GM21737 (cell line): ENCODE results near the gene HPSE2.
"Not testable (repeated sequence)": the region's sequence is repeated elsewhere in the genome, so short reads cannot be mapped to it uniquely, and the experiment has no call there.

Experiments used
- ATAC-seq: cut with Tn5 transposase; IDR thresholded peaks from one replicate; pipeline ENCODE4 v1.9.1; 2021; ENCODE audit warnings: mild to moderate bottlenecking, moderate library complexity; ENCODE audit not compliant: unreplicated experiment

Gene HPSE2

DNA sequence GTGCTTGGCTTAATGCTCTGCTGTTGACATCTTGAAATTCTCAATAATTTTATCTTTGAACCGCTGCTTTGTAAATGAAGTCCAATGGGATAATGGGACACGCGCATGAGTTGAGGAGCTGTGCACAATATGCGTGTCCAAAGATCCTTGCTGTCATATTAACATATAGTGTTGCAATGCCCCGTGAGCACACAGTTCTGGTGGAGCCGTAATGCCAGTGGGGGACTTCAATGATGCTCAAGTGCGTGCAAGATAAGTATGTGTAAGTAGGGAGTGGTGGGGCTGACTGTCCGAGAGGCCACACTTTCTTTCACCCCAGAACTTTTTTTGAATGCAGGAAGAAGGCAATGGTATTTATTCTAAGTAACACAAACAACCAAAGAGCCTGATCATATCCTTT lies 711.5 kb downstream of the HPSE2 start:
- ATAC-seq, result no peak

DNA sequence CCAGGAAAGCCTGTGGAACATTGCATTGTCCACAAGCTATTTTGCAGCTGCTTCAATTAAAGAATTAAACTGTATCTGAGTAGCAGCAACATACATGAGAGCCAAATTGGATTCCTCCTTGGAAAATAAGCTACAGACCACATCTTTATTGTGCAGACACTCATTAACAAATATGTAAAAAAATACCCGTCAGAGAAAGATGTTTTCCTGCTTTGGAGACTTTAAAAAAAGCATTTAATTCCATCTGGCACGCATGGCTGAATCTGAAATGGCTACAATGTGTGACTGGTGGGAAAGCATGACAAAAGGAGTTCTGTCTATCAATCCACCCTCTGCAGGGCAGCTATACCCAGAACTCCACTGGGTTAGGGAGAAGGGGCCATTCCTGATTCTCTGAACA lies 715.8 kb downstream of the HPSE2 start:
- no peak for ATAC-seq

DNA sequence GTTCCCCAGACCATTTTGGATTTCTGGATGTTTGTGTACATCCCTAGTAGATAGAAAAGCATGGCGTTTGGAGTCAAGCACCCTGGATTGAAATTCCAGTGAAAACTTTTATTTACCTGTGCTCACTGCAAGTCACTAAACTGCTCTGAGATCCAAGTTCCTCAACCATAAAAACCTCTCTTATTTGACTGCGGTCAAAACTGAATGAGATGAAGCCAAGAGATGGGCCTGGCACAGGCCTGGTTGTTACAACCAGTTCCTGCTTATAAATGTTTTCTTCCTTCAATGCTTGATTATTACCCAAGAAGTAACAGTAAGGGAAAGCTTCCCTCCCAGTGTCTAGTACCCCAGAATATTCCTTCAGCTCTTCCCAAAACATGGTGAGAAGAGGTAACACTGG lies 718.0 kb downstream of the HPSE2 start:
- no peak for ATAC-seq

DNA sequence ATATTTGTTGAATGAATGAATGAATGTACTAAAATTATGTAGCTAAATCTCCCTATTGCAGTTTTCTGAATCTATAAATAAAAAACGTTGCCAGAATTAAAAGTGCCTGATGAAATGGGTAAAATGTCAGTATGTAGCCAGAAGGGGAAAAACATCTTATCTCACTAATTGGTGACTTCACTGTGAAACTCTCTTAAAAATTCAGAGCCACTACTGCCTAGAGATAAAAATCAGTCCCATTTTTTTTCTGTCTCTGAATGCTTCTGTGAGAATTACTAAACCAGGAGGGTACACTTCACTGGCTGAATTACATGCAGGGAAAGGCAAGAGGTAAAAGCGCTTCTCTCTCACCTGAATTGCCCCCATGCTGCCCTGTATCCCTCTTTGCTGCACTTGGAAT lies 719.3 kb downstream of the HPSE2 start:
- no peak for ATAC-seq

DNA sequence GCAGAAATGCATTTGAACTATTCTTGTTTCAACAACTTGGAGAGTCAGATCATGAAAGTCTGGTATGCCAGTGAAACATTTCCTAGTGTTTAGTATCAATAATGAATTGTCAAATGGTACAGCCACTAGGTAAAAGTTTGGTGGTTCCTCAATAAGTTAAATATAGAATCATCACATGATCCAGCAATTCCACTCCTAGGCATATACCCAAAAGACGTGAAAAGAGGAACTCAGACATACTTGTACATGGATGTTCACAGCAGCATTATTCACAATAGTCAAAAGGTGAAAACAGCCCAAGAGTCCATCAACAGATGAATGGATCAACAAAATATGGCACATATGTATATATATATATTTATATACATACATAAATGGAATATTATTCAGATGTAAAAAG lies 721.9 kb downstream of the HPSE2 start:
- no peak for ATAC-seq

DNA sequence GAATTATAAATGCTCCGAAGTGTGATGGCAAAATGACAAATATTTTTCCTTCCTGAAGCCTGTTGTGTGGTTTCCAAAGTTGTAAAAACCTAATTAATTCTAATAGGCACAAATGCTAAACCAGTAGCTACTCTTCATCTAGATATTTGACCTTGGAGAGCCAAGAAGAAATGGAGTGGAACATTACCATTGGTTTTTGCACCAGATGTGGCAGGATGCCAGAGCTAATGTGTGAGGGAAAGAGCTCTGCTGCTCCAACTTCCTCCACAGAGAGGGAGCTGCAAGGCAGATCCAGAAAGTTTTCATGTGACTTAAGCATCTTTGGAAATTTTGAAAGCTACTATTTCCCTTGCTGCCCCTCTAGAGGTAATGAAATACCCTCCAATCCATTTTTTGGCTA lies 723.8 kb downstream of the HPSE2 start:
- ATAC-seq, result no peak

DNA sequence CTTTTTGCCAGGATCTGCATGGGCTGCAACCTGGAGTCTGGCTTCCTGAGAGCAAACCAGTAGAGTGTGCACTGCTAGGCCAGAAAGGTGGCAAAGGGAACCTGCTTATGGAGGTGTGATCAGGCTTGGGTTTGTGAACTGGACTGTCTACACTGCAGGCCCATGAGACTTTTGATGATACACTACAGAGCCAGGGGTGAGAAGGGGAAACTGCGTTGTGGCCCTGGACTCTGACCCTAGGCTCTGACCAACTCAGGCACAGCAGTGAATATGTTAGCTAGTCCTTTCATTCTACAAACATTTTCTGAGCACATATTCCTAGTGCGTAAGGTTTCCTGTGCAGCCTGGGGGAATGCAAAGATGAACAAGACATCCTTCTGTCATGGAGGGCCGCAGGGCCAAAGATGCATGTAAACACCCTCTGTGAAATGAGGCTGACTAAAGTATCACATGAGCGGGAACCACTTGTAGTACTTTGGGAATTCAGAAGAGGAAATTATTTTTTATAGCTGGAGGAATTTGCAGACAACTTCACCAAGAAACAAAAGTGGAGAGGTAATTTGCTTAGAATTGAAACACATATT lies 725.1 kb downstream of the HPSE2 start:
- ATAC-seq, result no peak

DNA sequence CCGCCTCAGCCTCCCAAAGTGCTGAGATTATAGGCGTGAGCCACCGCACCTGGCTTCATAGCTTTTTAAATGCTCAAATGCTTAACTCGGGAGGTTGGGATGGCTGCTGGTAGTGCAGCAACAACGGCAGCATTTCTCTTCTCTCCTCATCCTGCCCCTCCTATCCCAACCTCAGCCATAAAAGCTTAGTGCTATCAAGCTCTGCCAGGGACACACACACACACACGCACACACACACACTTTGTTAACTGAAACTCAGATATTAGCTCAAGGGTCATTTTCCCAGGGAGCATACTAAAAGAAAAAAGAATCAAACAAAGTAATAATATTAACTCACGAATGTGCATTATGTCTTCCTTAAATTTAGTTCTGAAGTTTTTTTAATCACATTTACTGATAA lies 725.9 kb downstream of the HPSE2 start:
- ATAC-seq, result no peak

DNA sequence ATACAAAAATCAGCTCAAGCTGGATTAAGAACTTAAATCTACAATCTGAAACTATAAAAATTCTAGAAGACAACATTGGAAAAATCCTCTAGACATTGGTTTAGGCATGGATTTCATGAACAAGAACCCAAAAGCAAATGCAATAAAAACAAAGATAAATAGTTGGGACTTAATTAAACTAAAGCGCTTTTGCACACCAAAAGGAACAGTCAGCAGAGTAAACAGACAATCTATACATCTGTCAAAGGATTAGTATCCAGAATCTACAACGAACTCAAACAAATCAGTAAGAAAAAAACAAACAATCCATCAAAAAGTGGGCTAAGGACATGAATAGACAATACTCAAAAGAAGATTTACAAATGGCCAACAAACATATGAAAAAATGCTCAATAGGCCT lies 733.1 kb downstream of the HPSE2 start:
- not testable (repeated sequence) for ATAC-seq

DNA sequence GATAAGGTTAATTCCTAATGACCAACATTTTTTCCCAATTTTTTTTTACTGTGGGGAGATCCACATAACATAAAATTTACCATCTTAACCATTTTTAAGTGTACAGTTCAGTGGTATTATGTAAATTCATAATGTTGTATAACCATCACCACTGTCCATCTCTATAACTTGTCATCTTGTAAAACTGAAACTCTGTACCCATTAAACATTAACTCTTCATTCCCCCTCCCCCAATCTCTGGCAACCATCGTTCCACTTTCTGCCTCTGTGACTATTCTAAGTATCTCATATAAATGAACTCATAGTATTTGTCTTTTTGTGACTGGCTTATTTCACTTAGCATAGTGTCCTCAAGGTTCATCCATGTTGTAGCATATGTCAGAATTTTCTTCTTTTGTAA lies 742.9 kb downstream of the HPSE2 start:
- ATAC-seq, result no peak

DNA sequence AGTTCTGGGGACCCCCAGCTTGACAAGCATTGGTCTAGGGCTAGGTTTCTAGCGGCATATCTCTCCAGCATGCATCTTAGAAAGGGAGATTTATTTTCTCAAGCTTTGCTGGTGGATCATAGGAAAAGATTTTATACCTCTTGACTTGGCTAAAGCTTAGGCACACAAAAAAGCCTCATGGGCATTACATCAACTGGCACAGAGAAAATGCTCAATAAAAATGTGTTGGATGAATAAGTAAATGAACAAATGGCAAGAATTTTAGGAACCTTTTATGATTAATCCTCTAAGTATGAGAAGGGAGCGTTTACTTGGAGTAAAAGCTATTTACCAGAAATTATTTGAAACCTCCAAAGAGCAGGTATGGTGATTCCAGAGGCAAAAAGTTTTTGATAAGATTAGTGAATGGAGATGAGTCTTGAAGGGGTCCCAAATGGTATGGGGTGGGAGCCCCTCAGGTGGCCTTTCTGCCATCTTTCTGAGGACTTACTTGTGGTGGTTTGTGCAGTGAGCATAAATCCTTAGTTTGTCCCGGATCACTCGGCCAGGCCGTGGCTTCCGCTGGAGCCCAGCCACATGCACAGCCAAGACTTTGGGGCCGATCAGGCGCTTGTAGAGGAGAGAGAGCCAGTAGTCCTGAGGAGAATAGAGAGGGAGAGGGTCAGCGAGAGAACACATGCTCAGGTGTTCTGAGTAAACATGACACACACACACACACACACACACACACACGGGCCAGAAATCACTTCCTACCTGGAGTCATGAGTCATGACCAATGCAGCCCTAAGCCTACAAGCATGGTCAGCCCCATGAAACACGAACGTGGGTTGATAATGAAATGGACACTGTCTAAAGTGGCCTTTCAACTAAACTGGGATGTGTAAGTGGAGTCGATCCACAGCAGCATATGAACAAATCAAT lies 745.8 kb downstream of the HPSE2 start:
- no peak for ATAC-seq

DNA sequence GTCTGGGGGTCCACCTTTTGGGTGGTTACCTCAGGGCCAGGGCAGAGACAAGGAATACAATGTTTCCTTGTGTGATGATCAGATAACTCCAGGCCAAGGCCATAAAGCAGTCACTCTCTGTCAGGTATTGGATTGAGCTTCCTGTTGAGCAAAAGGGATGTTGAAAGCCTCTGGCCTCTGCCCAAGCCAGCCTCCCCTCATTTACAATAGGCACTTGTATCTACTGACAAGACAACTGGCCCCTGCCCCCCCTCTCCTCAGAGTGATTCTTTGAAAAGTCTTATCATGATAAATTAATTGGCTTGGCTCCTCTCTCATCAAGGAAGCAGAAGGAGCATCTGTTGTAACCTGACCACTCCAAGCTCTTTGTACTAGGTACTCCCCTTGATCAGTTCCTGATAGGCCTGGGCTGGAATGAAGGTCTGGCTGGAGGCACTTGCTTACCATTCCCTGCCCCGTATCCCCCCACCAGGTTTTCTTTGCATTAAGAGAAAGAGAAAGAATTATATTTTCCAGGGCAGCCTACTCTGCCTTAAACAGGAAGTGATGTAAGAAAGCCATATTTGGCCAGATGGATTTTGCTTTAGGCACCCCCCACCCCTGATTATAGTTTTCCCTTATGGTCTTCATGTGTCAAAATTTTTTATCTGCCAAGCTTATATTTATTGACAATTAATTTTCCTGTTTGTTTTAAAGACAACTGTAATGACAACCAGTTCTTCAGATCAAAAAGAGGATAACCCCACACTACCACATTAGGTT lies 746.8 kb downstream of the HPSE2 start:
- no peak for ATAC-seq

DNA sequence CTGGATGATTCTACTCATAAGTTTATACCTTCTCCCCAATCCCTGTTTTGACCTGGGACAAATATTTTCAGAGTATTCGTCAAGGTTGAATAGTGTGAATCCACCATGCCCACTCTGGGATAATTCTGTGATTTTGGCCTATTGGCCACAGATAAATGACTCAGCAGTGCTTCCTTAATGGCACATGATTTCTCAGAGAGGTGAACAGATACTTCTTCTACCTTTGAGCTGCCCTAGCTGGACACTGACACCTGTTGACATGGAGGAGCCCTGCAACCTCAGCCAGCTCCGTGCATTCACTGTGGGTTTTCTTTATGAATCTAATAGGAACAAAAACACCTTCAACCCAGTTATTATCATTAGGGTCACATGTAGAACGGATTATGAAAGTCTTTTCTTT lies 748.0 kb downstream of the HPSE2 start:
- ATAC-seq, result no peak

DNA sequence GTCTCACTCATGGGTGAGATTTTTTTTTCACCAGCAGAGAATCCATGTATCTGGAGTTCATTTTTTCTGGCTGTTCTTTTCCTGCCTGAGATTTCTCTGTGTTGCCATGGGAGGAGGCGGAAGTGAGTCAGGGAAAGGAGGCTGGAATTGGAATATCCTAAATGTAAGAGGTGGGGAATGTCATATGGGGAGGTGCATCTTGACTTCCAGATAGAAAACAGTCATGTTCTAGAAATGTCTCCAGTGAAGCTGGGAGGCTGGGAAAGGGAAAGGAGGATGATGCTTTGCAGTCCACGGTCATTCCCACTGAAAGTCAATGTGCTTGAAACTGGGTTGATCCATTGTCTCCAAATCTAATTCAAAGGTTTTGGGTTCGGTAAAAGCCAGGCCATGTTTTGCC lies 749.2 kb downstream of the HPSE2 start:
- no peak for ATAC-seq

DNA sequence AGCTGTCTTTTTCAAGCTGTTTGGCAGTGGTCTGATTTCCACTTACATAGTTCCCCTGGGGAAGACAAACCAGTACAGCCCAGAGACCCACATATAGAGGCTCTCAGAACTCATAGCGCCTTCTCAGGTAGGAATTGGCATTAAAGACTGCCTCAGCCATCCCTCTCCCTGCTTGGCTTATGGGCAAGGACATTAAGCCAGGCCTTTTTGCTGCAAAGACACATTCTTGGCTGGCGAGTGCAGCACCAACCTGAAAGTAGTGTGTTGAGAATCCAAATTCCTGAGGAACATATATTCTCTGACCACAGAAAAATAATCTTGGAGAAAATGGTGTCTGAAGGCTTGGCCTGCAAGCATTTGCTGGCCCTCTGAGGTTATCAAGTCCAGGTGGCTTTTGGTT lies 749.7 kb downstream of the HPSE2 start:
- no peak for ATAC-seq

DNA sequence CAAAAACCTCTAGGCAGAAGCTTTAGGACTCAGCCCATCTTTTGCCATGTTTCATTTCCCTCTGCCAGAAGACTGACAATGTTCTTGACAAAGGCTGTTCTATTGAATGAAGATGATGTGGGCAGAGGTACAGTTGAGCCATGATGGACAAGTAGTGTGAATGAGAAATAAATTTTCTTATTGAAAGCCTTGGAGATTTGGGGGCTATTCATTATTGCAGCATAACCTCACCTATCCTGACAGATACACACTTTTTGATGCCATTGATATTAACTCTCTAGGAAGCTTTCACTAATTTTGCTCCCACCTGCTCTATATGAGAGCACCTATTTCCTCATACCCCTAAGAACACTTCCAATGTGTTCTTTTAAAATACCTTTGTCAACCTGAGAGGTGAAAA lies 752.0 kb downstream of the HPSE2 start:
- ATAC-seq, result no peak

DNA sequence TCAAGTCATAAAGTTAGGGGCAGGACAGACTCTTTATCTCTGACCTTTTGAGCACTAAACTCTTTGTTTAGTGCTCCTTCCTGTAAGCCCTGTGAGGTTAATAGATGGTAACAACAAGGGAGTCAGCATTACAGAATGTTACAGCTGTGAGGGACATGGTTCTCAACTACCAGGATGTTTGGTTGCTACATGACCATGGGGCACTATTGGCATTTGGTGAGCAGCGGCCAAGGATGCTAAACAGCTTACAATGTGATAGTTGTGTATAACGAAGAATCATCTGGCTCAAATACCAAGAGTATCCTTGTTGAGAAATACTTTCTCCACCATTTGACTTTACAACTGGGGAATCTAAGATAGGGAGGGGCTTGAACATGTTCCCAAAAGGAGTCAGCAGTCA lies 753.6 kb downstream of the HPSE2 start:
- no peak for ATAC-seq

DNA sequence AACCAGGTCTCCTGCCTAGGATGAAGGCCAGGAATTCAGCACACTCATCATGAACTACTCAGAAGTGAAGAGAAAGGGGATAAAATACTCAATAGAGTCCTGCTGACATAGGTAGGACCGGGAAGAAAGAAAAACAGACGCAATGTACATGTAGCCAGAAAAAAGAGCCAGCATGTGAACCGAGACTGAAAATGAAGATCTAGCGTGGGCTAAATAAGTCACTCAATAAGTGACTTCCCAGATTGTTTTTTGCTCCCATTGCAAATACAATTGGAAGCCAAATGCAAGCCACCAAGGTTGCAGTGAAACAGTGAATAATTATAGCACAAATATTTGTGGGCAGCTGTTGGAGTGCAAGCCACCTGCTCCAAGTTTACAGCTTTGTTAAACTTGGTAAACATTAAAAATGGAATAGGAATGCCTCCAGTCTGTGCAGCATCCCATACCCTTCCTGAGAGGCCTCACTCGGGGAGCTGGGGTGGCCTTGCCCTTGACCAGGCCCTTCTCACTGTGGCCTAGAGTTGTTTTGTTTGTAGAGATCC lies 754.2 kb downstream of the HPSE2 start:
- no peak for ATAC-seq

DNA sequence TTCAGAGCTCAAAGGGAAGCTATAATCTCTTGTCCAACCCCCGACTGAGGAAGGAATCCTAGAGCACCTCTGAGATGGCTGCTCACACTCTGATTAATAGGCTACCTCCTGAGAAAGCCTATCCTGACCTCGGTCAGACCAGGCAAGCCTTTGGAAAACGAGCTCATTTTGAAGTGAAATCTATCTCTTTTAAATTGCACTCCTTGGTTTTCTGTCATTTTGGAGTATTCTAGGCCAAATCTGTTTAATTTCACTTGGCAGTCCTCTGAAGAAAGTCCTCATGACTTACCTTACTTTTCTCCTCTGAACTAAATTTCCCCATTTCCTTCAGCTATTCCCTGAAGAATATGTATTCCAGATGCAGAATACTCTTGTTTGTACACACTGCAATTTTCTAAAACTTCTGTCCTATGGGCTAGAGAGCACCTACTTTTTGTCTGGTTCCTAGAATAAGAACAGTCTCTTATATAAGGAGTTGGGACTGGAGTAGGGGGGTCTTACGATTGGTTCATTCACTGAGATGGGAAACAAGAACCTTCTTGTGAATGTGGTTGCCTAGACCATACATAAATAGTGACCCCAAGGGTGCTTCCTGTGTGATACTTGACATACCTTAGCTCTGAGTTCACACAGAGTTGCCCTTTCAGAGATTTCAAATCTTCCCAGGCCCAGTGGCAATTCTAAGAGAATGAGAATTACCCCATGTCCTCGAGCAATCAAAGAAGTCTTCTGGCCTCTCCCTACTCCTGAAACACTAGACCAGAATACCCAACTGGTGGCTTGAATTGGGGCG lies 757.0 kb downstream of the HPSE2 start:
- ATAC-seq, result no peak

DNA sequence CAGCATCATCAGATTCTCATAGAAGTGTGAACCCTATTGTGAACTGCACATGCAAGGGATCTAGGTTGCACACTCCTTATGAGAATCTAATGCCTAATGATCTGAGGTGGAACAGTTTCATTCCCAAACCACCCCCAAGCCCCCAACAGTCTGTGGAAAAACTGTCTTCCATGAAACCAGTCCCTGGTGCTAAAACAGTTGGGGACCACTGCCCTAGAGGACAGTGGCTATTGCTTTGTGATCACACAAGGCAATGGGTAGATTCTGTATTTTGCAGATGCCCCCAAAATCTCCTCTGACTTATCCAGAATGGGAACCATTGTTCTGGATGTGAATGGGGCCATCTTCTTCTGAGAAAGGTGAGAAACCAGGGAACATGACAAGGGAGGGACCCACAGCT lies 757.8 kb downstream of the HPSE2 start:
- ATAC-seq, result no peak

DNA sequence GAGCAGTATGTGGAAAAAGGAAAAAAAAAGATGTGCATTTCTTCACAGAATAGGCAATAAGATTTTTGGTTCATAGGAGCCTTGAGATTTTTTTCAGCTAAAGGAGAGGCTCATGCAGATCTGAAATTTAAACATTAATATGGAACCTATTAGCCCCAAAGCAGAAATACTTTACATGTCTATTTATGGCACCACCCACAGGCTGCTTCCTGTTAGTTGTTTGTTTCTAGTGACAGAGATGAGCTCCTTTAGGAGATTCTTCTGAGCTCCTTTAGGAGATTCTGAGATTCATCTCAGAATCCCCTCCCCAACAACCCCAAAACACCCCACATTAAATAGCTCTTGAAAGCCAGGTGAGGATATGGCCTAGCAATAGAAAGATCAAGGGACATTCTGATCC lies 761.0 kb downstream of the HPSE2 start:
- ATAC-seq, result no peak
